Chondrocyte (in vitro differentiated cells): Measurements from ENCODE around the gene ELP1. TPM values are rescaled to one million over a fixed set of nuclear protein-coding genes. Genes with fewer than 3 reads are reported as not detected.
A peak's percentile ranks its signal among the peaks of the same experiment; 100 is the strongest.
"Not testable (repeated sequence)": the region's sequence is repeated elsewhere in the genome, so short reads cannot be mapped to it uniquely, and the experiment has no call there.

ENCODE experiments used
- DNase-seq: peaks from one replicate; pipeline ENCODE4 v3.0.0; 2021; ENCODE audit warnings: mixed read lengths, low spot score
- H3K27ac Mint-ChIP-seq: one replicate; pipeline ENCODE4 v1.8.0; 2021; ENCODE audit warnings: mild to moderate bottlenecking, moderate library complexity, mixed read lengths; ENCODE audit not compliant: unreplicated experiment
- H3K27me3 Mint-ChIP-seq: 2 replicates; pipeline ENCODE4 v1.8.0; 2021; ENCODE audit warnings: low read depth, mixed read lengths
- H3K36me3 Mint-ChIP-seq: 2 replicates; pipeline ENCODE4 v1.8.0; 2021; ENCODE audit warnings: low read depth, mixed read lengths
- H3K4me1 Mint-ChIP-seq: 2 replicates; pipeline ENCODE4 v1.8.0; 2021; ENCODE audit warnings: low read depth, mild to moderate bottlenecking, mixed read lengths
- H3K4me3 Mint-ChIP-seq: one replicate; pipeline ENCODE4 v1.8.0; 2021; ENCODE audit warnings: mild to moderate bottlenecking, moderate library complexity, mixed read lengths; ENCODE audit not compliant: unreplicated experiment
- H3K9me3 Mint-ChIP-seq: 2 replicates; pipeline ENCODE4 v1.8.0; 2021; ENCODE audit warnings: low read depth, mixed read lengths
- CTCF ChIP-seq: fragments of 200-600 bp; sonication (generic); IDR thresholded peaks from 2 replicates; pipeline ENCODE4 v1.5.0; 2021; ENCODE audit warnings: antibody characterized with exemption, mild to moderate bottlenecking, moderate library complexity
- total RNA-seq: library from RNA; stranded (reverse); gene quantifications from 3 replicates; pipeline ENCODE4 v1.2.1, GENCODE V29; 2021

ELP1 gene
- total RNA-seq, 1 donor from 2014 or later, result 24.4 TPM

GRCh38 chr9:108900176-108900575, 33.7 kb downstream of the ELP1 start:
- Mint-ChIP-seq H3K4me3 (no peak overlapping the region), H3K27ac (no peak overlapping the region), H3K4me1 (no peaks in the 10 kb centered on the region), H3K27me3 (no peaks in the 10 kb centered on the region), H3K36me3 (peaks cover 48% of the 10 kb centered on the region), H3K9me3 (no peaks in the 10 kb centered on the region)
- no peak for DNase-seq
- no peak for TF ChIP-seq CTCF

GRCh38 chr9:108899023-108899695, 34.8 kb downstream of the ELP1 start:
- DNase-seq, H3K4me1 Mint-ChIP-seq, H3K27ac Mint-ChIP-seq, H3K4me3 Mint-ChIP-seq, H3K27me3 Mint-ChIP-seq, H3K9me3 Mint-ChIP-seq: not testable (repeated sequence)
- peaks cover 47% of the 10 kb centered on the region for H3K36me3 Mint-ChIP-seq

- no peak for TF ChIP-seq CTCF
- H3K27ac Mint-ChIP-seq, result no peak overlapping the region
These were observed 36.4 kb downstream of the ELP1 start for GRCh38 chr9:108897324-108898096.

GRCh38 chr9:108894225-108894997, 39.5 kb downstream of the ELP1 start:
- Mint-ChIP-seq H3K4me1 (no peaks in the 10 kb centered on the region), H3K36me3 (peaks cover 48% of the 10 kb centered on the region), H3K4me3 (no peak overlapping the region), H3K27me3 (no peaks in the 10 kb centered on the region), H3K27ac (no peak overlapping the region), H3K9me3 (no peaks in the 10 kb centered on the region)
- DNase-seq, result no peak
- TF ChIP-seq CTCF, result no peak

More at GRCh38 chr9:108897324-108898096, 36.4 kb downstream of the ELP1 start:
- no peak for DNase-seq
- no peak overlapping the region for H3K4me3 Mint-ChIP-seq
- no peaks in the 10 kb centered on the region for H3K4me1 Mint-ChIP-seq
- H3K36me3 Mint-ChIP-seq, result peaks cover 45% of the 10 kb centered on the region
- H3K9me3 Mint-ChIP-seq, result no peaks in the 10 kb centered on the region
- no peaks in the 10 kb centered on the region for H3K27me3 Mint-ChIP-seq

GRCh38 chr9:108889649-108890067, 44.3 kb downstream of the ELP1 start:
- Mint-ChIP-seq H3K27ac (peak overlapping the region; percentile 62), H3K36me3 (peaks cover 40% of the 10 kb centered on the region), H3K27me3 (no peaks in the 10 kb centered on the region), H3K4me3 (no peak overlapping the region), H3K4me1 (peaks cover 15% of the 10 kb centered on the region), H3K9me3 (peaks cover 3% of the 10 kb centered on the region)
- peak; percentile 67 for TF ChIP-seq CTCF
- no peak for DNase-seq

- not testable (repeated sequence) for H3K27ac Mint-ChIP-seq, H3K4me3 Mint-ChIP-seq, H3K27me3 Mint-ChIP-seq, DNase-seq, H3K9me3 Mint-ChIP-seq
- H3K36me3 Mint-ChIP-seq, result peaks cover 33% of the 10 kb centered on the region
- peaks cover 15% of the 10 kb centered on the region for H3K4me1 Mint-ChIP-seq
These were observed 47.2 kb downstream of the ELP1 start for GRCh38 chr9:108886594-108887271.
